ENCODE data around the gene WNT3. TPM values are rescaled to one million over a fixed set of nuclear protein-coding genes. Genes with fewer than 3 reads are reported as not detected.

The WNT3 gene
- total and polyA plus RNA-seq, 2 donors (not counting 3 experiments of a cell fraction or from before 2014, with no cell fraction given): 1.4 to 2.1 TPM

- TF ChIP-seq CTCF (IDR thresholded peaks at IDR 0.05; ENCODE audit: extremely low read depth in 1 of 2, insufficient read depth in 1 of 2, low read depth in 1 of 2, low read length in 2 of 2) (peak; percentile 46 to 59), MAX (IDR thresholded peaks at IDR 0.05; ENCODE audit: insufficient read depth, insufficient read length) (no peak), EZH2 (IDR thresholded peaks at IDR 0.05; ENCODE audit: borderline replicate concordance, low read depth, low read length, severe bottlenecking) (no peak)
- intact Hi-C loops (cut with micrococcal nuclease): loop anchor here (1.0 to 2.0 kb wide), 2 partner anchors 97 to 158 kb away; no protein-coding TSS in a partner anchor
- H3K9ac ChIP-seq (replicated peaks; ENCODE audit: extremely low read depth, insufficient read depth, low read length): no peak overlapping the region
- H3K79me2 ChIP-seq (ENCODE audit: control insufficient read depth, insufficient read depth, low read length): no peaks in the 10 kb centered on the region
- no peak overlapping the region for H2AFZ ChIP-seq (ENCODE audit: low read depth, low read length)
- H3K4me2 ChIP-seq (ENCODE audit: insufficient read depth, low read length): no peak overlapping the region
- H3K4me1 ChIP-seq (ENCODE audit: control insufficient read depth, extremely low read depth, insufficient read depth, low read length): no peaks in the 10 kb centered on the region
- H3K27me3 ChIP-seq (ENCODE audit: control insufficient read depth in 2 of 2, insufficient read depth in 2 of 2, low read length in 2 of 2): peaks cover 7 to 9% of the 10 kb centered on the region in 2 experiments
- no peaks in the 10 kb centered on the region for H4K20me1 ChIP-seq (replicated peaks; ENCODE audit: control insufficient read depth, extremely low read depth, insufficient read depth, low read length)
- DNase-seq (ENCODE audit: low read depth, low spot score): no peak
- FAIRE-seq: no peak
- no peaks in the 10 kb centered on the region for H3K9me1 ChIP-seq (replicated peaks; ENCODE audit: control insufficient read depth, extremely low read depth, insufficient read depth, low read length)
- H3K9me3 ChIP-seq (replicated peaks; ENCODE audit: control insufficient read depth, insufficient read depth, low read length): no peaks in the 10 kb centered on the region
- H3K27ac ChIP-seq (ENCODE audit: insufficient read depth, low read depth, low read length): no peak overlapping the region
- no peak overlapping the region for H3K4me3 ChIP-seq (replicated peaks in 1 of 3; ENCODE audit: insufficient read depth in 1 of 3, low read depth in 1 of 3, low read length in 3 of 3)
- H3K36me3 ChIP-seq (ENCODE audit: control insufficient read depth in 2 of 2, extremely low read depth in 1 of 2, insufficient read depth in 2 of 2, low read length in 2 of 2): no peaks in the 10 kb centered on the region
- ChIA-PET POLR2A (no interaction called here), CTCF (interaction anchor here (0.6 to 3.3 kb wide), 22 partner anchors 10 to 256 kb away, joined by 3 to 57 read pairs (median 5); no protein-coding TSS in a partner anchor)
- no TSS peak for BruUV-seq (replicated peaks)
- dilution Hi-C loops (cut with MboI; ENCODE audit: extremely low pct_ligation_motif_present, low sequenced_read_pairs): no loop called here
These were observed 24.3 kb upstream of the WNT3 start for GRCh38 chr17:46842835-46843234.

Measured in endothelial cell of umbilical vein (primary cell).